ENCODE data around the gene MALSU1. TPM values are rescaled to one million over a fixed set of nuclear protein-coding genes. Genes with fewer than 3 reads are reported as not detected.

Gene MALSU1
- total and polyA plus RNA-seq, 2 donors (not counting 1 experiment from before 2014, with no cell fraction given), result 54.8 to 77.6 TPM

GRCh38 chr7:23283086-23283485 is 16.1 kb upstream of the MALSU1 start:
- H2AFZ ChIP-seq (ENCODE audit: low read length), result no peak overlapping the region
- H3K9me3 ChIP-seq (ENCODE audit: control insufficient read depth, insufficient read depth, low read depth, low read length), result no peaks in the 10 kb centered on the region
- no peaks in the 10 kb centered on the region for H3K79me2 ChIP-seq (ENCODE audit: control insufficient read depth, insufficient read depth, low read length)
- H3K9ac ChIP-seq (ENCODE audit: insufficient read depth, low read length), result no peak overlapping the region
- H3K4me2 ChIP-seq (ENCODE audit: extremely low read depth, insufficient read depth, low read length), result no peak overlapping the region
- H3K4me3 ChIP-seq (replicated peaks in 1 of 4; ENCODE audit: control extremely low read depth in 1 of 4, insufficient read depth in 1 of 4, low read depth in 3 of 4, low read length in 4 of 4), result no peak overlapping the region
- DNase-seq (ENCODE audit: low read depth in 2 of 2), result no peak
- H3K27ac ChIP-seq (ENCODE audit: insufficient read depth, low read length), result no peak overlapping the region
- no peak for TF ChIP-seq CTCF (conservative IDR thresholded peaks at IDR 0.05 in 1 of 2, IDR thresholded peaks at IDR 0.05 in 1 of 2; ENCODE audit: low read depth in 1 of 2, low read length in 2 of 2)
- TF ChIP-seq EZH2 (IDR thresholded peaks at IDR 0.05; ENCODE audit: low read length, missing control alignments), result no peak
- H3K4me1 ChIP-seq (ENCODE audit: control insufficient read depth, extremely low read depth, insufficient read depth, low read length), result no peaks in the 10 kb centered on the region
- no peaks in the 10 kb centered on the region for H3K36me3 ChIP-seq (ENCODE audit: control insufficient read depth, insufficient read depth, low read length)
- H4K20me1 ChIP-seq (ENCODE audit: control insufficient read depth, extremely low read depth, insufficient read depth, low read length), result no peaks in the 10 kb centered on the region
- H3K27me3 ChIP-seq (ENCODE audit: control insufficient read depth, insufficient read depth, low read length), result no peaks in the 10 kb centered on the region

GRCh38 chr7:23284871-23285270 is 14.3 kb upstream of the MALSU1 start:
- H2AFZ ChIP-seq (ENCODE audit: low read length), result no peak overlapping the region
- no peak overlapping the region for H3K4me3 ChIP-seq (replicated peaks in 1 of 4; ENCODE audit: control extremely low read depth in 1 of 4, insufficient read depth in 1 of 4, low read depth in 3 of 4, low read length in 4 of 4)
- no peaks in the 10 kb centered on the region for H3K9me3 ChIP-seq (ENCODE audit: control insufficient read depth, insufficient read depth, low read depth, low read length)
- H3K27me3 ChIP-seq (ENCODE audit: control insufficient read depth, insufficient read depth, low read length), result no peaks in the 10 kb centered on the region
- no peaks in the 10 kb centered on the region for H4K20me1 ChIP-seq (ENCODE audit: control insufficient read depth, extremely low read depth, insufficient read depth, low read length)
- no peak overlapping the region for H3K4me2 ChIP-seq (ENCODE audit: extremely low read depth, insufficient read depth, low read length)
- H3K27ac ChIP-seq (ENCODE audit: insufficient read depth, low read length), result no peak overlapping the region
- H3K79me2 ChIP-seq (ENCODE audit: control insufficient read depth, insufficient read depth, low read length), result no peaks in the 10 kb centered on the region
- no peak for DNase-seq (ENCODE audit: low read depth in 2 of 2)
- no peaks in the 10 kb centered on the region for H3K4me1 ChIP-seq (ENCODE audit: control insufficient read depth, extremely low read depth, insufficient read depth, low read length)
- TF ChIP-seq CTCF (conservative IDR thresholded peaks at IDR 0.05 in 1 of 2, IDR thresholded peaks at IDR 0.05 in 1 of 2; ENCODE audit: low read depth in 1 of 2, low read length in 2 of 2) (no peak), EZH2 (IDR thresholded peaks at IDR 0.05; ENCODE audit: low read length, missing control alignments) (no peak)
- no peaks in the 10 kb centered on the region for H3K36me3 ChIP-seq (ENCODE audit: control insufficient read depth, insufficient read depth, low read length)
- no peak overlapping the region for H3K9ac ChIP-seq (ENCODE audit: insufficient read depth, low read length)

GRCh38 chr7:23285657-23286646 is 13.2 kb upstream of the MALSU1 start:
- TF ChIP-seq EZH2 (IDR thresholded peaks at IDR 0.05; ENCODE audit: low read length, missing control alignments), result no peak
- no peak for TF ChIP-seq CTCF (conservative IDR thresholded peaks at IDR 0.05 in 1 of 2, IDR thresholded peaks at IDR 0.05 in 1 of 2; ENCODE audit: low read depth in 1 of 2, low read length in 2 of 2)
- Histone ChIP-seq H3K9ac (ENCODE audit: insufficient read depth, low read length) (no peak overlapping the region), H3K4me2 (ENCODE audit: extremely low read depth, insufficient read depth, low read length) (no peak overlapping the region), H4K20me1 (ENCODE audit: control insufficient read depth, extremely low read depth, insufficient read depth, low read length) (no peaks in the 10 kb centered on the region), H3K4me3 (replicated peaks in 1 of 4; ENCODE audit: control extremely low read depth in 1 of 4, insufficient read depth in 1 of 4, low read depth in 3 of 4, low read length in 4 of 4) (no peak overlapping the region), H3K27ac (ENCODE audit: insufficient read depth, low read length) (no peak overlapping the region), H3K36me3 (ENCODE audit: control insufficient read depth, insufficient read depth, low read length) (no peaks in the 10 kb centered on the region), H3K9me3 (ENCODE audit: control insufficient read depth, insufficient read depth, low read depth, low read length) (no peaks in the 10 kb centered on the region), H3K4me1 (ENCODE audit: control insufficient read depth, extremely low read depth, insufficient read depth, low read length) (no peaks in the 10 kb centered on the region), H2AFZ (ENCODE audit: low read length) (no peak overlapping the region), H3K79me2 (ENCODE audit: control insufficient read depth, insufficient read depth, low read length) (no peaks in the 10 kb centered on the region), H3K27me3 (ENCODE audit: control insufficient read depth, insufficient read depth, low read length) (no peaks in the 10 kb centered on the region)
- no peak for DNase-seq (ENCODE audit: low read depth in 2 of 2)

Measured in fibroblast of lung (primary cell).